ENCODE results near the gene TMEM167B.
"Not testable (repeated sequence)": the region's sequence is repeated elsewhere in the genome, so short reads cannot be mapped to it uniquely, and the experiment has no call there.

TMEM167B gene

GRCh38 chr1:109112652-109113285, 22.2 kb downstream of the TMEM167B start:
- peak; percentile 80 to 87 (median 85) for DNase-seq (ENCODE audit: low read depth in 3 of 3)

GRCh38 chr1:109113590-109114341, 23.2 kb downstream of the TMEM167B start, which contains the start of gene ELAPOR1:
ELAPOR1 (plus strand) TSS chr1:109114115; CDS start chr1:109114184, 69 bp downstream.
- DNase-seq (ENCODE audit: low read depth in 3 of 3) = peak; percentile 57 to 72 (median 59)

GRCh38 chr1:109114342-109114674, 23.7 kb downstream of the TMEM167B start:
- no peak for DNase-seq (ENCODE audit: low read depth in 3 of 3)

GRCh38 chr1:109115685-109116084, 25.1 kb downstream of the TMEM167B start:
- no peak for DNase-seq (ENCODE audit: low read depth in 3 of 3)

- no peak for DNase-seq (ENCODE audit: low read depth in 3 of 3)
Measured at GRCh38 chr1:109116286-109116685, 25.7 kb downstream of the TMEM167B start.

- no peak for DNase-seq (ENCODE audit: low read depth in 3 of 3)
Measured at GRCh38 chr1:109118089-109118488, 27.5 kb downstream of the TMEM167B start.

- DNase-seq (ENCODE audit: low read depth in 3 of 3) = no peak
Measured at GRCh38 chr1:109120356-109120755, 29.8 kb downstream of the TMEM167B start.

GRCh38 chr1:109131059-109131458, 40.5 kb downstream of the TMEM167B start:
- DNase-seq (ENCODE audit: low read depth in 3 of 3) = no peak

- no peak for DNase-seq (ENCODE audit: low read depth in 3 of 3)
Measured at GRCh38 chr1:109131800-109132199, 41.2 kb downstream of the TMEM167B start.

GRCh38 chr1:109133002-109133706, 42.6 kb downstream of the TMEM167B start:
- no peak for DNase-seq (ENCODE audit: low read depth in 3 of 3)

- no peak for DNase-seq (ENCODE audit: low read depth in 3 of 3)
Measured at GRCh38 chr1:109133815-109134214, 43.3 kb downstream of the TMEM167B start.

GRCh38 chr1:109134423-109134822, 43.9 kb downstream of the TMEM167B start:
- DNase-seq (ENCODE audit: low read depth in 3 of 3) = no peak

GRCh38 chr1:109135940-109136339, 45.4 kb downstream of the TMEM167B start:
- DNase-seq (ENCODE audit: low read depth in 3 of 3) = no peak

- DNase-seq (ENCODE audit: low read depth in 3 of 3) = no peak
Measured at GRCh38 chr1:109136766-109137165, 46.2 kb downstream of the TMEM167B start.

- no peak for DNase-seq (ENCODE audit: low read depth in 3 of 3)
Measured at GRCh38 chr1:109137958-109138357, 47.4 kb downstream of the TMEM167B start.

GRCh38 chr1:109138358-109138757, 47.8 kb downstream of the TMEM167B start:
- no peak for DNase-seq (ENCODE audit: low read depth in 3 of 3)

GRCh38 chr1:109140392-109140791, 49.8 kb downstream of the TMEM167B start:
- DNase-seq (ENCODE audit: low read depth in 3 of 3) = no peak

GRCh38 chr1:109142260-109142659, 51.7 kb downstream of the TMEM167B start:
- DNase-seq (ENCODE audit: low read depth in 3 of 3) = no peak

GRCh38 chr1:109142725-109143124, 52.2 kb downstream of the TMEM167B start:
- not testable (repeated sequence) for DNase-seq (ENCODE audit: low read depth in 3 of 3)

Data from stimulated activated CD4-positive, alpha-beta T cell treated with anti-CD3 and anti-CD28 coated beads, TNF-alpha, amount 100 ng/mL, for 48 hours (primary cell).